CD4-positive, CD25-positive, alpha-beta regulatory T cell (primary cell): ENCODE measurements around the gene BCL2. TPM values are rescaled to one million over a fixed set of nuclear protein-coding genes. Genes with fewer than 3 reads are reported as not detected.

Experiments
- ATAC-seq, 2 donors: fragments of 150-1000 bp; cut with Tn5 transposase; one replicate each; pipeline ENCODE4 v1.10.0; 2021; ENCODE audit warnings: low read depth in 2 of 2, moderate number of reproducible peaks in 2 of 2, moderate library complexity in 1 of 2
- DNase-seq, 3 donors: peaks; one replicate each; pipeline versions ENCODE4 v3.0.0 to v3.0.0-alpha.2; 2012 to 2022; ENCODE audit warnings: mixed read lengths in 1 of 3
- H3K27ac ChIP-seq: one replicate; pipeline ENCODE4 v1.7.0; 2013; ENCODE audit warnings: mild to moderate bottlenecking, low read length; ENCODE audit not compliant: insufficient read depth, poor library complexity, severe bottlenecking
- H3K27me3 ChIP-seq: one replicate; pipeline ENCODE4 v1.7.0; 2013; ENCODE audit warnings: low read length; ENCODE audit not compliant: control insufficient read depth, insufficient read depth
- H3K36me3 ChIP-seq: one replicate; pipeline ENCODE4 v1.7.0; 2013; ENCODE audit warnings: mild to moderate bottlenecking, low read length, moderate library complexity; ENCODE audit not compliant: control insufficient read depth, insufficient read depth
- H3K4me1 ChIP-seq: 2 replicates; pipeline ENCODE4 v1.7.0; 2013; ENCODE audit warnings: mild to moderate bottlenecking, low read length; ENCODE audit not compliant: insufficient read depth, control insufficient read depth, poor library complexity, severe bottlenecking
- H3K4me3 ChIP-seq: one replicate; pipeline ENCODE4 v1.7.0; 2013; ENCODE audit warnings: low read depth, mild to moderate bottlenecking, low read length, moderate library complexity
- H3K9me3 ChIP-seq, 2 experiments: 1 replicate in 1 of 2; 2 replicates in 1 of 2; pipeline ENCODE4 v1.7.0; 2013; ENCODE audit warnings: low read length in 2 of 2, mild to moderate bottlenecking in 1 of 2, moderate library complexity in 1 of 2; ENCODE audit not compliant: control insufficient read depth in 2 of 2
- H3K27ac Mint-ChIP-seq, 3 donors: one replicate each; pipeline ENCODE4 v1.8.0; 2020 to 2022; ENCODE audit warnings: mild to moderate bottlenecking in 3 of 3, mixed read lengths in 3 of 3, moderate library complexity in 2 of 3
- H3K27me3 Mint-ChIP-seq: one replicate; pipeline ENCODE4 v1.8.0; 2022; ENCODE audit warnings: mild to moderate bottlenecking, mixed read lengths
- H3K36me3 Mint-ChIP-seq: one replicate; pipeline ENCODE4 v1.8.0; 2020; ENCODE audit warnings: mixed read lengths
- H3K4me1 Mint-ChIP-seq, 4 donors: one replicate each; pipeline ENCODE4 v1.8.0; 2020 to 2022; ENCODE audit warnings: mixed read lengths in 4 of 4, mild to moderate bottlenecking in 1 of 4
- H3K4me3 Mint-ChIP-seq, 4 donors: one replicate each; pipeline ENCODE4 v1.8.0; 2020 to 2022; ENCODE audit warnings: mild to moderate bottlenecking in 4 of 4, mixed read lengths in 4 of 4, moderate library complexity in 3 of 4
- H3K9me3 Mint-ChIP-seq, 7 donors: one replicate each; pipeline ENCODE4 v1.8.0; 2020 to 2022; ENCODE audit warnings: mixed read lengths in 7 of 7, mild to moderate bottlenecking in 3 of 7, moderate library complexity in 2 of 7
- polyA plus RNA-seq, 4 donors: library from polyadenylated mRNA; unstranded; fragments of 300-500 nt; fragmentation: Illumina TruSeq; gene quantifications; one replicate each; pipeline ENCODE4 v1.2.3, GENCODE V29; 2021
- total RNA-seq: library from RNA; stranded (reverse); gene quantifications from one replicate; pipeline ENCODE4 v1.2.3, GENCODE V29; 2022

BCL2 gene
- total and polyA plus RNA-seq, 5 donors from 2014 or later, result 19.1 to 125 (median 31.1) TPM

- H3K27me3 ChIP-seq, result no peaks in the 10 kb centered on the region
- peaks cover 42 to 88% (median 64%) of the 10 kb centered on the region in 4 donors for H3K4me1 Mint-ChIP-seq
Measured at GRCh38 chr18:63264871-63265270, 54.7 kb downstream of the BCL2 start.

DNA sequence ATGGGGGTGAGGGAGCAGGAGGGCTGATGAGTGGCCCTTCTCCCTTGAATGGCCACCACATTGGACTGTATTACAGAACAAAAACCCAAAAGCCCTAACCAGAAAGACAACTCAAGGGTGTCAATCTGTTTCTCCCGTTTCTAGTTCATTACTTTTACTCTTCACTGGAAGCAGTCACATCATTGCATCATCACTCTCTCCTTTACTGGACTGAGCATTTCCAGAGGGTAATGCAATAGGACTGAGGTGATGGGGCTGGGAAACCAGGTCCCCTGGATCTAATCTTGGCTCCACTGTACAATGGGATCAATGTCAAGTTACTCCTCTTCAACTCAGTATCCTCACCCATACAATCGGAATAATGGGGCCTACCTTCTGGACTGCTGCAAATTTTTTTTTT, 56.1 kb downstream of the BCL2 start:
- no peak for ATAC-seq
- Histone ChIP-seq H3K9me3 (no peaks in the 10 kb centered on the region), H3K4me1 (peaks cover 22% of the 10 kb centered on the region), H3K27me3 (no peaks in the 10 kb centered on the region), H3K36me3 (peaks cover 9% of the 10 kb centered on the region), H3K4me3 (no peak overlapping the region), H3K27ac (no peak overlapping the region)
- DNase-seq, result no peak
- H3K36me3 Mint-ChIP-seq, result peaks cover 54% of the 10 kb centered on the region
- no peaks in the 10 kb centered on the region for H3K9me3 Mint-ChIP-seq
- H3K27me3 Mint-ChIP-seq, result no peaks in the 10 kb centered on the region
- H3K4me1 Mint-ChIP-seq, result peaks cover 37 to 89% (median 66%) of the 10 kb centered on the region in 4 donors
- no peak overlapping the region for H3K4me3 Mint-ChIP-seq
- peak overlapping the region in 1 of 3 donors; percentile 64 for H3K27ac Mint-ChIP-seq

More at GRCh38 chr18:63264871-63265270, 54.7 kb downstream of the BCL2 start:
- DNase-seq (no peak), ATAC-seq (no peak)
- Mint-ChIP-seq H3K4me3 (no peak overlapping the region), H3K27me3 (no peaks in the 10 kb centered on the region), H3K36me3 (peaks cover 43% of the 10 kb centered on the region), H3K27ac (no peak overlapping the region), H3K9me3 (no peaks in the 10 kb centered on the region)
- Histone ChIP-seq H3K4me3 (no peak overlapping the region), H3K9me3 (no peaks in the 10 kb centered on the region), H3K27ac (no peak overlapping the region), H3K4me1 (peaks cover 24% of the 10 kb centered on the region), H3K36me3 (peaks cover 6% of the 10 kb centered on the region)

DNA sequence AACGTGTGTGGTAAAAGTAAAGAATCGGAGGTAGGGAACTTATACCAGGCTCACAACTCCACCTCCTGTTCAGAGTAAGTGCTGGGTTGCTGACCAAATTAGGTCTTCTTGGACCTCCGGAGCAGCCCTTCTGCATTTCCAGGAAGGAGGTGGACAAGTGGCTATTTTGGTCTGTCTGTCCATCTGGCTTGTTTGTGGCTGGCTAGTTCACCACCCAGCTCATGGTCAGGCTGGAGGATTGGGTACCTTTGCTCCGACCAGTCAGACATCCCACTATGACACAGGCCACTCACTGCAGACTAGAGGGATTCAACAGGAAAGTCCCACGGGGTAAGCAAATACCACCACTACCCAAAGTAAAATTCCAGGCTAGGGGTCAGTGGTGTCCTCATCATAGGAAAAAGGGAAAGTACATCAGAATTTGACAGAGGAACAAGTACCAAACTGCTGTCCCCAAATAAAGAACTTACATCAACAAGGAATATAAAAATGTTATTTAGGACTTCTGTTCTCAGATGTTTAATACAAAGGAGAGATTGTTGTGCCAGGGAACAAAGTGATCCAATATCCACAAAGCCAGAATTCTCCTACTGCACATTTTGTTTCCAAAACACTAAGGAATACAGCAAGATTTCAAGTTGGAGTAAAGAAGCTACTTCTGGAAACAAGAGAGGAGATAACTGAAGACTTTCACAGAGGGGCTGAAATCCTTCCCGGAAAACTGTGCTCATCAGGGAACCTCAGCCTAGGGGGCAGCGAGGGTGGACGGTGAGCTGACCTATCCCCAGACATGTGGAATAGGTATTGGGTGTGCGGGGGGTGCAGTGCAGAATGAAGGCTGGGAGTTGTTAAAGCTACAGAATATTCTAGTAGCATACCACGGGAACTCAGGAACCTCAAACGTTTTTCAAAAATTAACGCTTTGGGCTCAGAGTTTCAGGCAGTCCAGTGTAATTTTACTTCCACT, 56.9 kb downstream of the BCL2 start:
- no peak for DNase-seq
- Mint-ChIP-seq H3K36me3 (peaks cover 58% of the 10 kb centered on the region), H3K9me3 (no peaks in the 10 kb centered on the region), H3K4me3 (peak overlapping the region in 1 of 4 donors; percentile 11), H3K27ac (peak overlapping the region; percentile 58 to 75 (median 64)), H3K4me1 (peaks cover 33 to 86% (median 61%) of the 10 kb centered on the region in 4 donors), H3K27me3 (no peaks in the 10 kb centered on the region)
- H3K4me3 ChIP-seq, result no peak overlapping the region
- H3K4me1 ChIP-seq, result peaks cover 22% of the 10 kb centered on the region
- no peaks in the 10 kb centered on the region for H3K27me3 ChIP-seq
- peaks cover 12% of the 10 kb centered on the region for H3K36me3 ChIP-seq
- no peak overlapping the region for H3K27ac ChIP-seq
- ATAC-seq, result no peak
- H3K9me3 ChIP-seq, result no peaks in the 10 kb centered on the region

- H3K27ac Mint-ChIP-seq, result peak overlapping the region in 2 of 3 donors; percentile 60 to 86
- H3K36me3 Mint-ChIP-seq, result peaks cover 61% of the 10 kb centered on the region
Measured at GRCh38 chr18:63261029-63261428, 58.5 kb downstream of the BCL2 start.

GRCh38 chr18:63260380-63260754, 59.2 kb downstream of the BCL2 start:
- ATAC-seq (no peak), DNase-seq (no peak)
- peaks cover 31 to 85% (median 59%) of the 10 kb centered on the region in 4 donors for H3K4me1 Mint-ChIP-seq
- peak overlapping the region; percentile 49 to 86 (median 68) for H3K27ac Mint-ChIP-seq
- peaks cover 0 to 2% (median 0%) of the 10 kb centered on the region in 7 donors for H3K9me3 Mint-ChIP-seq
- peaks cover 66% of the 10 kb centered on the region for H3K36me3 Mint-ChIP-seq
- peaks cover 15% of the 10 kb centered on the region for H3K4me1 ChIP-seq
- H3K27me3 Mint-ChIP-seq, result no peaks in the 10 kb centered on the region
- H3K4me3 ChIP-seq, result no peak overlapping the region
- no peaks in the 10 kb centered on the region for H3K27me3 ChIP-seq
- no peaks in the 10 kb centered on the region for H3K9me3 ChIP-seq
- H3K27ac ChIP-seq, result no peak overlapping the region
- H3K36me3 ChIP-seq, result peaks cover 10% of the 10 kb centered on the region
- H3K4me3 Mint-ChIP-seq, result peak overlapping the region in 1 of 4 donors; percentile 28

More at GRCh38 chr18:63261029-63261428, 58.5 kb downstream of the BCL2 start:
- Mint-ChIP-seq H3K9me3 (peaks cover 0 to 2% (median 0%) of the 10 kb centered on the region in 7 donors), H3K4me1 (peaks cover 31 to 87% (median 64%) of the 10 kb centered on the region in 4 donors), H3K27me3 (no peaks in the 10 kb centered on the region), H3K4me3 (peak overlapping the region in 2 of 4 donors; percentile 43 to 81)
- no peak overlapping the region for H3K27ac ChIP-seq
- H3K36me3 ChIP-seq, result peaks cover 10% of the 10 kb centered on the region
- no peaks in the 10 kb centered on the region for H3K27me3 ChIP-seq
- no peaks in the 10 kb centered on the region for H3K9me3 ChIP-seq
- H3K4me3 ChIP-seq, result no peak overlapping the region
- ATAC-seq (no peak), DNase-seq (no peak)
- H3K4me1 ChIP-seq, result peaks cover 15% of the 10 kb centered on the region

GRCh38 chr18:63259567-63260379, 59.8 kb downstream of the BCL2 start:
- peaks cover 67% of the 10 kb centered on the region for H3K36me3 Mint-ChIP-seq
- H3K36me3 ChIP-seq, result peaks cover 10% of the 10 kb centered on the region
- no peak for ATAC-seq
- peaks cover 0 to 2% (median 0%) of the 10 kb centered on the region in 7 donors for H3K9me3 Mint-ChIP-seq
- H3K4me1 Mint-ChIP-seq, result peaks cover 32 to 85% (median 62%) of the 10 kb centered on the region in 4 donors
- peak overlapping the region; percentile 70 to 86 (median 74) for H3K27ac Mint-ChIP-seq
- H3K27me3 ChIP-seq, result no peaks in the 10 kb centered on the region
- H3K4me3 Mint-ChIP-seq, result peak overlapping the region in 1 of 4 donors; percentile 14
- H3K27me3 Mint-ChIP-seq, result no peaks in the 10 kb centered on the region
- no peak for DNase-seq
- H3K4me3 ChIP-seq, result no peak overlapping the region
- peaks cover 15% of the 10 kb centered on the region for H3K4me1 ChIP-seq
- peak overlapping the region; percentile 37 for H3K27ac ChIP-seq
- H3K9me3 ChIP-seq, result no peaks in the 10 kb centered on the region

DNA sequence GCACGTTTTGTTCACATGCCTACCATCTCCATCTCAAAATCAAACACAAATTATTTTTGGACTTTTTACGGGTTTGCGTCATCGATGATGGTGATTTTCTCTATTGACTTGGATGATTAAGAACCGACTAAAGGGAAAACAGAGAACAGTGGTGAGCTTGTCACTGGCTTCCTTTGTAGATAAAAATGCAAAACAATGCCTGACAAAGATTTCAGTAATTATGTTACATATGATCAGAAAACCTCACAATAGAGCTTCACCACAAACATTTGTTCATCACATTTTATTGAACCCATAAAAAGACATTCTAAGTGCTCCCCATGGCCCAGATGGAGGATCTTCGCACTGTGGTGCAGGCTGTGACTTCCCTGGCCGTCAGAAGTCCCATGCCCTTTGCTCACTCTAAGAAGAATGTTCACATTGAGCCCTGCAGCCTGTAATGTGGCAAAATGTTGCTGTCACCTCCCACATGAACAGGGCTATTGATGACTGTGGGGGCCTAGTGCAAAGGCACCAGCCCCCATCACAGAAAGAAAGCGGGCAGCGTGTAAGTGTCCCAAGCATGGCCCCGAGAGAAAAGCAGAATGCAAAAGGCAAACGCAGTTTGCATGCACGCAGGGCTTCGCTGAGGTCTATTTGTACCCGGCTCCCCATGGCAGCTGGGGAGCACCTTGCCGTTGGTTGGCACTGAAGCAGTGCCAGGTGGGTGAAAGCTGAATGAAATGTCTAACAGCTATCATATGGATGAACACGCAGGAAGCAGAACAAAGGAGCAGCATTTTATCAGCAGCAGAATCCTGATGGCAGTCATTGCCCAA, 60.6 kb downstream of the BCL2 start:
- peak overlapping the region; percentile 69 to 97 (median 70) for H3K27ac Mint-ChIP-seq
- peak overlapping the region in 3 of 4 donors; percentile 42 to 60 (median 49) for H3K4me3 Mint-ChIP-seq
- DNase-seq (no peak), ATAC-seq (no peak)
- H3K36me3 Mint-ChIP-seq, result peaks cover 68% of the 10 kb centered on the region
- H3K27me3 Mint-ChIP-seq, result no peaks in the 10 kb centered on the region
- peaks cover 20% of the 10 kb centered on the region for H3K4me1 ChIP-seq
- peaks cover 10% of the 10 kb centered on the region for H3K36me3 ChIP-seq
- H3K27me3 ChIP-seq, result no peaks in the 10 kb centered on the region
- peaks cover 36 to 88% (median 62%) of the 10 kb centered on the region in 4 donors for H3K4me1 Mint-ChIP-seq
- no peak overlapping the region for H3K4me3 ChIP-seq
- no peaks in the 10 kb centered on the region for H3K9me3 ChIP-seq
- H3K9me3 Mint-ChIP-seq, result peaks cover 0 to 4% (median 0%) of the 10 kb centered on the region in 7 donors
- peak overlapping the region; percentile 37 for H3K27ac ChIP-seq
